Cardiac septum (tissue), 1 donor: Measurements from ENCODE around the gene HLA-E. TPM values are rescaled to one million over a fixed set of nuclear protein-coding genes. Genes with fewer than 3 reads are reported as not detected.
"Not testable (repeated sequence)": the region's sequence is repeated elsewhere in the genome, so short reads cannot be mapped to it uniquely, and the experiment has no call there.

ENCODE experiments used
- DNase-seq: peaks from one replicate; pipeline ENCODE4 v3.0.0-alpha.2; 2020; ENCODE audit warnings: low spot score
- intact Hi-C: fragments of 100-400 bp; cut with DNase I; formaldehyde crosslinking; loops from one replicate; pipeline ENCODE4 v1.14.0; 2022
- total RNA-seq: library from RNA; stranded (reverse); fragmentation: NEBNext Ultra II Directional; extraction: Animal tissue kit (Norgen Biotek cat#: 25700); gene quantifications from one replicate; pipeline ENCODE4 v1.2.1, GENCODE V29; 2021
- donor health status: DM: no; HTN: no; CAD: no.

The HLA-E gene
- total RNA-seq, 1 donor from 2014 or later, result 126 TPM

- intact Hi-C loops, DNase-seq: not testable (repeated sequence)
These were observed 14.2 kb upstream of the HLA-E start for GRCh38 chr6:30475116-30475515.

GRCh38 chr6:30480536-30481156 lies 8.7 kb upstream of the HLA-E start:
- intact Hi-C loops, result loop anchor here (5.0 kb wide), 1 partner anchor 122 kb away; no protein-coding TSS in a partner anchor
- no peak for DNase-seq

GRCh38 chr6:30481211-30481964 lies 7.9 kb upstream of the HLA-E start:
- intact Hi-C loops, result loop anchor here (5.0 kb wide), 1 partner anchor 121 kb away; no protein-coding TSS in a partner anchor
- no peak for DNase-seq

GRCh38 chr6:30481965-30482644 lies 7.2 kb upstream of the HLA-E start:
- intact Hi-C loops, result loop anchor here (2.0 to 5.0 kb wide), 3 partner anchors 51 to 120 kb away; no protein-coding TSS in a partner anchor
- peak; percentile 91 for DNase-seq

GRCh38 chr6:30483677-30484279 lies 5.5 kb upstream of the HLA-E start:
- intact Hi-C loops, result loop anchor here (2.0 to 5.0 kb wide), 3 partner anchors 49 to 119 kb away; no protein-coding TSS in a partner anchor
- DNase-seq, result no peak

- intact Hi-C loops, result no loop called here
- no peak for DNase-seq
These were observed 4.1 kb upstream of the HLA-E start for GRCh38 chr6:30485236-30485635.

GRCh38 chr6:30487926-30488325 lies 1.4 kb upstream of the HLA-E start:
- intact Hi-C loops, result loop anchor here (2.0 kb wide), 2 partner anchors 29 to 53 kb away; no protein-coding TSS in a partner anchor
- DNase-seq, result no peak

GRCh38 chr6:30488697-30489080 lies 620 bp upstream of the HLA-E start:
- DNase-seq, result not testable (repeated sequence)
- intact Hi-C loops, result loop anchor here (2.0 kb wide), 2 partner anchors 28 to 52 kb away; no protein-coding TSS in a partner anchor

GRCh38 chr6:30490026-30490876 lies 942 bp downstream of the HLA-E start:
- DNase-seq, result peak; percentile 88
- intact Hi-C loops, result no loop called here

GRCh38 chr6:30491291-30491953 lies 2.1 kb downstream of the HLA-E start:
- intact Hi-C loops, DNase-seq: not testable (repeated sequence)

- no peak for DNase-seq
- intact Hi-C loops, result no loop called here
These were observed 3.0 kb downstream of the HLA-E start for GRCh38 chr6:30491991-30492952.

- intact Hi-C loops, result no loop called here
These were observed 4.4 kb downstream of the HLA-E start for GRCh38 chr6:30493643-30494250.

GRCh38 chr6:30494291-30494861 lies 5.1 kb downstream of the HLA-E start:
- no peak for DNase-seq
- intact Hi-C loops, result no loop called here

More at GRCh38 chr6:30493643-30494250, 4.4 kb downstream of the HLA-E start:
- no peak for DNase-seq

- DNase-seq, intact Hi-C loops: not testable (repeated sequence)
These were observed 5.8 kb downstream of the HLA-E start for GRCh38 chr6:30495060-30495459.

GRCh38 chr6:30495993-30496392 lies 6.7 kb downstream of the HLA-E start:
- intact Hi-C loops, result no loop called here
- no peak for DNase-seq

- intact Hi-C loops, DNase-seq: not testable (repeated sequence)
These were observed 7.9 kb downstream of the HLA-E start for GRCh38 chr6:30497261-30497599.

GRCh38 chr6:30497714-30498113 lies 8.4 kb downstream of the HLA-E start:
- DNase-seq, result no peak
- intact Hi-C loops, result no loop called here
